Neural cell (in vitro differentiated cells): ENCODE measurements around the gene ODF4. TPM values are rescaled to one million over a fixed set of nuclear protein-coding genes. Genes with fewer than 3 reads are reported as not detected.
"Not testable (repeated sequence)": the region's sequence is repeated elsewhere in the genome, so short reads cannot be mapped to it uniquely, and the experiment has no call there.

ENCODE experiments used
- H2AFZ ChIP-seq: fragments of 200-600, 300-800 bp; sonication (generic), shearing (Covaris generic); 2 replicates; pipeline ENCODE4 v1.6.0; 2014; ENCODE audit warnings: low read depth, mild to moderate bottlenecking, antibody characterized with exemption, low read length, moderate library complexity
- H3F3A ChIP-seq: fragments of 200-600 bp; shearing (Covaris generic); 2 replicates; pipeline ENCODE4 v1.6.1; 2016; ENCODE audit warnings: mild to moderate bottlenecking, moderate library complexity, mixed read lengths, antibody characterized with exemption, low read length; ENCODE audit not compliant: insufficient read depth, poor library complexity, severe bottlenecking
- H3K27ac ChIP-seq: fragments of 200-600, 300-800 bp; sonication (generic), shearing (Covaris generic); 2 replicates; pipeline ENCODE4 v1.5.1; 2014; ENCODE audit warnings: mild to moderate bottlenecking, low read length, moderate library complexity
- H3K27me3 ChIP-seq: fragments of 300-800, 200-600 bp; sonication (generic), shearing (Covaris generic); 2 replicates; pipeline ENCODE4 v1.6.0; 2014; ENCODE audit warnings: mild to moderate bottlenecking, low read depth, low read length, moderate library complexity; ENCODE audit not compliant: insufficient read depth
- H3K36me3 ChIP-seq: fragments of 300-800, 200-600 bp; sonication (generic), shearing (Covaris generic); 2 replicates; pipeline ENCODE4 v1.5.1; 2014; ENCODE audit warnings: mild to moderate bottlenecking, antibody characterized with exemption, low read length, moderate library complexity; ENCODE audit not compliant: insufficient read depth
- H3K4me2 ChIP-seq: fragments of 300-800, 200-600 bp; sonication (generic), shearing (Covaris generic); 2 replicates; pipeline ENCODE4 v1.6.0; 2014; ENCODE audit warnings: mild to moderate bottlenecking, low read length
- H3K4me3 ChIP-seq: fragments of 300-800, 200-600 bp; sonication (generic), shearing (Covaris generic); 2 replicates; pipeline ENCODE4 v1.5.1; 2014; ENCODE audit warnings: mild to moderate bottlenecking, low read length, moderate library complexity
- H3K79me2 ChIP-seq: fragments of 200-600 bp; shearing (Covaris generic); replicated peaks from 2 replicates; pipeline ENCODE4 v1.6.0; 2014; ENCODE audit warnings: mild to moderate bottlenecking, low read length, moderate library complexity; ENCODE audit not compliant: insufficient read depth
- H3K9ac ChIP-seq: fragments of 300-800, 200-600 bp; sonication (generic), shearing (Covaris generic); 2 replicates; pipeline ENCODE4 v1.6.1; 2016; ENCODE audit warnings: mild to moderate bottlenecking, low read length, mixed read lengths
- H3K9me2 ChIP-seq: fragments of 200-600 bp; shearing (Covaris generic); 2 replicates; pipeline ENCODE4 v1.6.1; 2016; ENCODE audit warnings: mild to moderate bottlenecking, low read length, mixed read lengths; ENCODE audit not compliant: insufficient read depth
- H3K9me3 ChIP-seq: fragments of 200-600, 300-800 bp; sonication (generic), shearing (Covaris generic); 2 replicates; pipeline ENCODE4 v1.6.1; 2016; ENCODE audit warnings: mild to moderate bottlenecking, mixed run types, low read length, moderate library complexity, mixed read lengths
- H4K20me1 ChIP-seq: fragments of 200-600 bp; shearing (Covaris generic); 2 replicates; pipeline ENCODE4 v1.6.1; 2016; ENCODE audit warnings: mild to moderate bottlenecking, mixed run types; ENCODE audit not compliant: insufficient read depth
- EP300 ChIP-seq: fragments of 450-650 bp; conservative IDR thresholded peaks from 2 replicates; pipeline ENCODE4 v1.6.1; 2014; ENCODE audit warnings: antibody characterized with exemption, mild to moderate bottlenecking, moderate library complexity; ENCODE audit not compliant: poor library complexity, severe bottlenecking
- EZH2 ChIP-seq: fragments of 200-600, 300-800 bp; shearing (Covaris generic), sonication (generic); IDR thresholded peaks from 2 replicates; pipeline ENCODE4 v1.6.1; 2014; ENCODE audit warnings: antibody characterized with exemption, low read length, borderline replicate concordance, mild to moderate bottlenecking; ENCODE audit not compliant: insufficient read depth, poor library complexity, severe bottlenecking
- MXI1 ChIP-seq: fragments of 450-650 bp; conservative IDR thresholded peaks from 2 replicates; pipeline ENCODE4 v1.6.1; 2014; ENCODE audit warnings: antibody characterized with exemption, mild to moderate bottlenecking; ENCODE audit not compliant: poor library complexity, severe bottlenecking
- POLR2AphosphoS5 ChIP-seq: IDR thresholded peaks from 2 replicates; pipeline ENCODE4 v1.6.1; 2012
- RAD21 ChIP-seq: fragments of 450-650 bp; conservative IDR thresholded peaks from 2 replicates; pipeline ENCODE4 v1.6.1; 2014; ENCODE audit warnings: antibody characterized with exemption, mild to moderate bottlenecking, moderate library complexity
- SMC3 ChIP-seq: fragments of 450-650 bp; conservative IDR thresholded peaks from 2 replicates; pipeline ENCODE4 v1.6.1; 2014; ENCODE audit warnings: antibody characterized with exemption, mild to moderate bottlenecking, moderate library complexity; ENCODE audit not compliant: poor library complexity
- TAF1 ChIP-seq: IDR thresholded peaks from 2 replicates; pipeline ENCODE4 v1.6.1; 2012; ENCODE audit warnings: low read depth
- polyA plus RNA-seq: library from polyadenylated mRNA; depleted of rRNA; stranded (reverse); fragments of >200 nt; gene quantifications from 2 replicates; pipeline ENCODE4 v1.2.3, GENCODE V29; 2014
- TF ChIP-seq, protein P1 (sequence below): fragments of 450-650 bp; IDR thresholded peaks from 2 replicates; pipeline ENCODE4 v1.5.1; 2014; ENCODE audit warnings: antibody characterized with exemption, mild to moderate bottlenecking, moderate library complexity; ENCODE audit not compliant: poor library complexity, severe bottlenecking
- TF ChIP-seq, protein P2 (sequence below): IDR thresholded peaks from 2 replicates; pipeline ENCODE4 v1.6.1; 2012; ENCODE audit warnings: borderline replicate concordance

Gene ODF4
- polyA plus RNA-seq, 1 donor from 2014 or later = not detected

DNA sequence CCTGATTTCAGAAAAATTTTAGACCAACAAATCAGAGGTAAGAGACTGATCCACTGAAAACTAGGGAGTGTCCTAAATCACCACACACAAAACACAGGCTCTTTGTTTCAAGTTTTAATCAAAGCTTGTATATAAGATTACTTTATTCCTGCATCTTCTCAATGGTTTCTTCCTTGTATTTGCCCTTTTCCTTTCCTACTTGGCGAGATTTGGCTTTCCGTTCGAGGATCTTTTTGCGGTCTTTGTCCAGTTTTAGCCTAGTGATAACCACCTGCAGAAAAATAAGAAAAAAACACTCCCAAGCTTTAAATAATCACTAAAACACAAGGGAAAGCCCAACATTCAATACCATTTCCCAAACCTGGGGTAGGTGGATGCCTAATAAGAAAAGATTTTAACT lies 37.8 kb downstream of the ODF4 start:
- Histone ChIP-seq H3K9ac (no peak overlapping the region), H3K79me2 (peaks cover 31% of the 10 kb centered on the region), H3K9me3 (no peaks in the 10 kb centered on the region), H3K4me3 (no peak overlapping the region), H3K27ac (peak overlapping the region; percentile 93), H3K9me2 (no peaks in the 10 kb centered on the region), H3K36me3 (no peaks in the 10 kb centered on the region), H2AFZ (no peak overlapping the region), H3K4me2 (no peak overlapping the region), H3K27me3 (no peaks in the 10 kb centered on the region), H4K20me1 (no peaks in the 10 kb centered on the region), H3F3A (no peaks in the 10 kb centered on the region)
- TF ChIP-seq TAF1 (no peak), EP300 (no peak), POLR2AphosphoS5 (no peak), EZH2 (no peak), MXI1 (no peak), SMC3 (no peak), RAD21 (no peak)
- TF ChIP-seq, protein P1, sequence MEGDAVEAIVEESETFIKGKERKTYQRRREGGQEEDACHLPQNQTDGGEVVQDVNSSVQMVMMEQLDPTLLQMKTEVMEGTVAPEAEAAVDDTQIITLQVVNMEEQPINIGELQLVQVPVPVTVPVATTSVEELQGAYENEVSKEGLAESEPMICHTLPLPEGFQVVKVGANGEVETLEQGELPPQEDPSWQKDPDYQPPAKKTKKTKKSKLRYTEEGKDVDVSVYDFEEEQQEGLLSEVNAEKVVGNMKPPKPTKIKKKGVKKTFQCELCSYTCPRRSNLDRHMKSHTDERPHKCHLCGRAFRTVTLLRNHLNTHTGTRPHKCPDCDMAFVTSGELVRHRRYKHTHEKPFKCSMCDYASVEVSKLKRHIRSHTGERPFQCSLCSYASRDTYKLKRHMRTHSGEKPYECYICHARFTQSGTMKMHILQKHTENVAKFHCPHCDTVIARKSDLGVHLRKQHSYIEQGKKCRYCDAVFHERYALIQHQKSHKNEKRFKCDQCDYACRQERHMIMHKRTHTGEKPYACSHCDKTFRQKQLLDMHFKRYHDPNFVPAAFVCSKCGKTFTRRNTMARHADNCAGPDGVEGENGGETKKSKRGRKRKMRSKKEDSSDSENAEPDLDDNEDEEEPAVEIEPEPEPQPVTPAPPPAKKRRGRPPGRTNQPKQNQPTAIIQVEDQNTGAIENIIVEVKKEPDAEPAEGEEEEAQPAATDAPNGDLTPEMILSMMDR = no peak
- TF ChIP-seq, protein P2, sequence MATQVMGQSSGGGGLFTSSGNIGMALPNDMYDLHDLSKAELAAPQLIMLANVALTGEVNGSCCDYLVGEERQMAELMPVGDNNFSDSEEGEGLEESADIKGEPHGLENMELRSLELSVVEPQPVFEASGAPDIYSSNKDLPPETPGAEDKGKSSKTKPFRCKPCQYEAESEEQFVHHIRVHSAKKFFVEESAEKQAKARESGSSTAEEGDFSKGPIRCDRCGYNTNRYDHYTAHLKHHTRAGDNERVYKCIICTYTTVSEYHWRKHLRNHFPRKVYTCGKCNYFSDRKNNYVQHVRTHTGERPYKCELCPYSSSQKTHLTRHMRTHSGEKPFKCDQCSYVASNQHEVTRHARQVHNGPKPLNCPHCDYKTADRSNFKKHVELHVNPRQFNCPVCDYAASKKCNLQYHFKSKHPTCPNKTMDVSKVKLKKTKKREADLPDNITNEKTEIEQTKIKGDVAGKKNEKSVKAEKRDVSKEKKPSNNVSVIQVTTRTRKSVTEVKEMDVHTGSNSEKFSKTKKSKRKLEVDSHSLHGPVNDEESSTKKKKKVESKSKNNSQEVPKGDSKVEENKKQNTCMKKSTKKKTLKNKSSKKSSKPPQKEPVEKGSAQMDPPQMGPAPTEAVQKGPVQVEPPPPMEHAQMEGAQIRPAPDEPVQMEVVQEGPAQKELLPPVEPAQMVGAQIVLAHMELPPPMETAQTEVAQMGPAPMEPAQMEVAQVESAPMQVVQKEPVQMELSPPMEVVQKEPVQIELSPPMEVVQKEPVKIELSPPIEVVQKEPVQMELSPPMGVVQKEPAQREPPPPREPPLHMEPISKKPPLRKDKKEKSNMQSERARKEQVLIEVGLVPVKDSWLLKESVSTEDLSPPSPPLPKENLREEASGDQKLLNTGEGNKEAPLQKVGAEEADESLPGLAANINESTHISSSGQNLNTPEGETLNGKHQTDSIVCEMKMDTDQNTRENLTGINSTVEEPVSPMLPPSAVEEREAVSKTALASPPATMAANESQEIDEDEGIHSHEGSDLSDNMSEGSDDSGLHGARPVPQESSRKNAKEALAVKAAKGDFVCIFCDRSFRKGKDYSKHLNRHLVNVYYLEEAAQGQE = no peak

DNA sequence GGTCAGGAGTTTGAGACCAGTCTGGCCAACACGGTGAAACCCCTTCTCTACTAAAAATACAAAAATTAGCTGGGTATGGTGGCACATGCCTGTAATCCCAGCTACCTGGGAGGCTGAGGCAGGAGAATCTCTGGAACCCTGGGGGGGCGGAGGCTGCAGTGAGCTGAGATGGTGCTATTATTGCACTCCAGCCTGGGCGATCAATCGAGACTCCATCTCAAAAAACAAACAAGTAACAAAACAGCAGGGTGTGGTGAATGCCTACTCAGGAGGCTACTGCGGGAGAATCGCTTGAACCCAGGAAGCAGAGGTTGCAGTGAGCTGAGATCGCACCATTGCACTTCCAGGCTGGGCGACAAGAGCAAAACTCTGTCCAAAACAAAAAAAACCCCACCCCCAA lies 38.5 kb downstream of the ODF4 start:
- not testable (repeated sequence) for H3F3A ChIP-seq, H3K4me3 ChIP-seq, H3K27ac ChIP-seq, H3K4me2 ChIP-seq, H3K27me3 ChIP-seq, H4K20me1 ChIP-seq, H3K36me3 ChIP-seq, H3K9me2 ChIP-seq, H3K9ac ChIP-seq, H2AFZ ChIP-seq, H3K9me3 ChIP-seq
- H3K79me2 ChIP-seq = peaks cover 34% of the 10 kb centered on the region

DNA sequence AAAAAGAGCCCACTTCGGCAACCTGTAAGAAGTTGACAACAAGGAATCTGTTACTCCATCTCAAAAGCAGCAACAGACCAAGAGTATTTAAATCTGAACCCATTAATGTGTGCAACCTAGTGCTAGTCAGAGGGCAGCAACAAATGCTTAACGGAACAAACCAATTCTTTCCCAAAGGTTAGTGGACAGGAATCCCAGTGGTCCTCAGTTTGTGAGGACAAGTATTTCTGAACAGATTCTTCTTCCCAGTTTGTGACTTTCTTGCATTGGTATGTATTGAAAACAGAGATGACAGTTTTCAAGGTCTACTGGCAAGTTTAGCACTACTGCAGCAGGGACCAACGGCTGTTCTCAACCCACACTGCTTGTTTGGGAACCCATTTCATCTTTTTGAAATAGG lies 40.4 kb downstream of the ODF4 start:
- Histone ChIP-seq H3K79me2 (peaks cover 34% of the 10 kb centered on the region), H3K27me3 (no peaks in the 10 kb centered on the region), H3K27ac (no peak overlapping the region), H3K9me2 (no peaks in the 10 kb centered on the region), H2AFZ (no peak overlapping the region), H3K4me2 (no peak overlapping the region), H4K20me1 (no peaks in the 10 kb centered on the region), H3K4me3 (peak overlapping the region; percentile 94), H3K36me3 (no peaks in the 10 kb centered on the region), H3K9ac (no peak overlapping the region), H3K9me3 (no peaks in the 10 kb centered on the region), H3F3A (no peaks in the 10 kb centered on the region)
- TF ChIP-seq, protein P1 = no peak
- TF ChIP-seq EP300 (no peak), TAF1 (no peak), POLR2AphosphoS5 (no peak), EZH2 (no peak), SMC3 (no peak), RAD21 (no peak), MXI1 (no peak)
- TF ChIP-seq, protein P2 = no peak
